Mesenchymal stem cell (in vitro differentiated cells and primary cell): ENCODE data around the gene MAGT1.

Experiments used
- DNase-seq: peaks from one replicate; pipeline ENCODE4 v3.0.0-alpha.2; 2013
- H2AFZ ChIP-seq: one replicate; pipeline ENCODE4 v1.6.1; 2013; ENCODE audit warnings: low read depth, mild to moderate bottlenecking, control low read depth, inconsistent platforms, low read length, moderate library complexity
- H2AK5ac ChIP-seq: 2 replicates; pipeline ENCODE4 v1.6.1; 2013; ENCODE audit warnings: low read length, moderate library complexity, mild to moderate bottlenecking, inconsistent platforms; ENCODE audit not compliant: severe bottlenecking
- H2BK120ac ChIP-seq: one replicate; pipeline ENCODE4 v1.6.1; 2013; ENCODE audit warnings: low read depth, mild to moderate bottlenecking, inconsistent platforms, low read length, moderate library complexity
- H2BK12ac ChIP-seq, 2 experiments: one replicate each; pipeline ENCODE4 v1.6.1; 2013; ENCODE audit warnings: inconsistent platforms in 2 of 2, low read length in 2 of 2, mild to moderate bottlenecking in 2 of 2, moderate library complexity in 2 of 2, control low read depth in 1 of 2
- H2BK15ac ChIP-seq: one replicate; pipeline ENCODE4 v1.6.1; 2013; ENCODE audit warnings: mild to moderate bottlenecking, low read depth, inconsistent platforms; ENCODE audit not compliant: poor library complexity, severe bottlenecking
- H2BK5ac ChIP-seq: 2 replicates; pipeline ENCODE4 v1.6.1; 2013; ENCODE audit warnings: low read depth, mild to moderate bottlenecking, low read length, control low read depth, inconsistent platforms; ENCODE audit not compliant: poor library complexity, severe bottlenecking
- H3K14ac ChIP-seq, 2 experiments: one replicate each; pipeline ENCODE4 v1.6.1; 2013; ENCODE audit warnings: inconsistent platforms in 2 of 2, low read length in 2 of 2, control low read depth in 1 of 2, mild to moderate bottlenecking in 1 of 2, moderate library complexity in 1 of 2
- H3K18ac ChIP-seq, 2 experiments: one replicate each; pipeline ENCODE4 v1.6.1; 2013; ENCODE audit warnings: inconsistent platforms in 2 of 2, low read length in 2 of 2, control low read depth in 1 of 2, low read depth in 1 of 2, mild to moderate bottlenecking in 1 of 2
- H3K23ac ChIP-seq, 2 experiments: one replicate each; pipeline ENCODE4 v1.6.1; 2013; ENCODE audit warnings: inconsistent platforms in 2 of 2, low read length in 2 of 2, mild to moderate bottlenecking in 2 of 2, moderate library complexity in 2 of 2, control low read depth in 1 of 2
- H3K27ac ChIP-seq: 2 replicates; pipeline ENCODE4 v1.5.1; 2013; ENCODE audit warnings: mild to moderate bottlenecking, moderate library complexity, low read length, control low read depth, inconsistent platforms; ENCODE audit not compliant: poor library complexity, severe bottlenecking
- H3K27me3 ChIP-seq, 2 experiments: 2 replicates each; pipeline versions ENCODE4 v1.6.1 to v1.7.0; 2013; ENCODE audit warnings: low read length in 2 of 2, mild to moderate bottlenecking in 2 of 2, moderate library complexity in 2 of 2, control low read depth in 1 of 2, inconsistent platforms in 1 of 2; ENCODE audit not compliant: control insufficient read depth in 1 of 2, insufficient read depth in 1 of 2
- H3K36me3 ChIP-seq, 2 experiments: 2 replicates each; pipeline versions ENCODE4 v1.6.1 to v1.7.0; 2013; ENCODE audit warnings: low read length in 2 of 2, control low read depth in 1 of 2, inconsistent platforms in 1 of 2, low read depth in 1 of 2, mild to moderate bottlenecking in 1 of 2; ENCODE audit not compliant: insufficient read depth in 2 of 2, control insufficient read depth in 1 of 2
- H3K4ac ChIP-seq, 2 experiments: one replicate each; pipeline ENCODE4 v1.6.1; 2013; ENCODE audit warnings: inconsistent platforms in 2 of 2, low read length in 2 of 2, mild to moderate bottlenecking in 2 of 2, moderate library complexity in 2 of 2, control low read depth in 1 of 2, low read depth in 1 of 2
- H3K4me1 ChIP-seq: 2 replicates; pipeline ENCODE4 v1.6.1; 2013; ENCODE audit warnings: low read depth, low read length, control low read depth; ENCODE audit not compliant: control insufficient read depth, insufficient read depth
- H3K4me2 ChIP-seq: 2 replicates; pipeline ENCODE4 v1.6.1; 2013; ENCODE audit warnings: low read length, mild to moderate bottlenecking, inconsistent platforms; ENCODE audit not compliant: poor library complexity, severe bottlenecking
- H3K4me3 ChIP-seq, 2 experiments: 2 replicates each; pipeline versions ENCODE4 v1.5.1 to v1.7.0; 2013; ENCODE audit warnings: low read length in 2 of 2, mild to moderate bottlenecking in 2 of 2, control low read depth in 1 of 2, low read depth in 1 of 2; ENCODE audit not compliant: insufficient read depth in 1 of 2
- H3K79me1 ChIP-seq: replicated peaks from 2 replicates; pipeline ENCODE4 v1.6.1; 2013; ENCODE audit warnings: mild to moderate bottlenecking, control low read depth, low read length, inconsistent platforms; ENCODE audit not compliant: poor library complexity, severe bottlenecking
- H3K9ac ChIP-seq: 2 replicates; pipeline ENCODE4 v1.7.0; 2013; ENCODE audit warnings: mild to moderate bottlenecking, low read length, moderate library complexity
- H3K9me3 ChIP-seq: 2 replicates; pipeline ENCODE4 v1.7.0; 2013; ENCODE audit warnings: mild to moderate bottlenecking, low read length; ENCODE audit not compliant: control insufficient read depth
- H4K8ac ChIP-seq: one replicate; pipeline ENCODE4 v1.6.1; 2013; ENCODE audit warnings: inconsistent platforms, mild to moderate bottlenecking, low read length, moderate library complexity
- H4K91ac ChIP-seq: one replicate; pipeline ENCODE4 v1.6.1; 2013; ENCODE audit warnings: mild to moderate bottlenecking, low read length, inconsistent platforms
- WGBS: methylation state at CpG from one replicate; pipeline ENCODE4 v1.1.7; 2013; ENCODE audit warnings: mixed read lengths; 5-methylcytosine and 5-hydroxymethylcytosine counted together

Gene MAGT1

GRCh38 chrX:77936299-77936698, 41.1 kb upstream of the MAGT1 start:
- Histone ChIP-seq H3K4ac (no peak overlapping the region), H3K27ac (no peak overlapping the region), H3K18ac (no peak overlapping the region), H3K4me3 (no peak overlapping the region), H3K9ac (no peak overlapping the region), H2BK15ac (no peak overlapping the region), H3K14ac (no peak overlapping the region), H2BK120ac (no peak overlapping the region), H3K36me3 (no peaks in the 10 kb centered on the region), H3K27me3 (no peaks in the 10 kb centered on the region), H3K9me3 (no peaks in the 10 kb centered on the region), H3K4me2 (no peak overlapping the region), H3K4me1 (no peaks in the 10 kb centered on the region), H3K79me1 (no peaks in the 10 kb centered on the region), H2BK12ac (no peak overlapping the region), H3K23ac (no peak overlapping the region), H4K8ac (no peak overlapping the region), H2BK5ac (no peak overlapping the region), H2AK5ac (no peak overlapping the region), H2AFZ (no peak overlapping the region), H4K91ac (no peak overlapping the region)
- no peak for DNase-seq

- H3K23ac ChIP-seq, result no peak overlapping the region
- no CpG with 5 or more reads among the region's 1 CpG for WGBS
- no peak overlapping the region for H3K9ac ChIP-seq
- no peaks in the 10 kb centered on the region for H3K9me3 ChIP-seq
- H3K18ac ChIP-seq, result no peak overlapping the region
- DNase-seq, result no peak
- no peak overlapping the region for H3K4me3 ChIP-seq
- H3K79me1 ChIP-seq, result no peaks in the 10 kb centered on the region
- no peak overlapping the region for H2BK12ac ChIP-seq
- H3K36me3 ChIP-seq, result no peaks in the 10 kb centered on the region
- H4K91ac ChIP-seq, result no peak overlapping the region
- no peak overlapping the region for H2BK15ac ChIP-seq
- H3K4me1 ChIP-seq, result no peaks in the 10 kb centered on the region
- no peak overlapping the region for H2BK5ac ChIP-seq
- H3K4ac ChIP-seq, result no peak overlapping the region
- no peak overlapping the region for H2BK120ac ChIP-seq
- no peak overlapping the region for H3K4me2 ChIP-seq
- H3K27ac ChIP-seq, result no peak overlapping the region
- no peak overlapping the region for H4K8ac ChIP-seq
- H3K27me3 ChIP-seq, result no peaks in the 10 kb centered on the region
- H2AK5ac ChIP-seq, result no peak overlapping the region
- H3K14ac ChIP-seq, result no peak overlapping the region
- no peak overlapping the region for H2AFZ ChIP-seq
Measured at GRCh38 chrX:77935886-77936285, 40.7 kb upstream of the MAGT1 start.

- Histone ChIP-seq H3K4me3 (no peak overlapping the region), H3K4me1 (no peaks in the 10 kb centered on the region), H3K9ac (no peak overlapping the region), H2BK12ac (no peak overlapping the region), H3K9me3 (no peaks in the 10 kb centered on the region), H3K27ac (no peak overlapping the region), H3K18ac (no peak overlapping the region), H3K79me1 (no peaks in the 10 kb centered on the region), H4K8ac (no peak overlapping the region), H3K23ac (no peak overlapping the region), H2AK5ac (no peak overlapping the region), H4K91ac (no peak overlapping the region), H2BK15ac (no peak overlapping the region), H3K27me3 (no peaks in the 10 kb centered on the region), H2BK120ac (no peak overlapping the region), H3K14ac (no peak overlapping the region), H2AFZ (no peak overlapping the region), H3K36me3 (no peaks in the 10 kb centered on the region), H3K4ac (no peak overlapping the region), H3K4me2 (no peak overlapping the region), H2BK5ac (no peak overlapping the region)
- no CpG with 5 or more reads among the region's 1 CpG for WGBS
- DNase-seq, result no peak
Measured at GRCh38 chrX:77930581-77930980, 35.3 kb upstream of the MAGT1 start.

- H4K8ac ChIP-seq, result no peak overlapping the region
- H2BK5ac ChIP-seq, result no peak overlapping the region
- DNase-seq, result no peak
- peak overlapping the region; percentile 43 for H3K9ac ChIP-seq
- no peaks in the 10 kb centered on the region for H3K36me3 ChIP-seq
- H3K27me3 ChIP-seq, result no peaks in the 10 kb centered on the region
- no peak overlapping the region for H3K23ac ChIP-seq
- H3K4me3 ChIP-seq, result peak overlapping the region in 1 of 2 experiments; percentile 28
- H2BK120ac ChIP-seq, result no peak overlapping the region
- no peak overlapping the region for H2AFZ ChIP-seq
- no peak overlapping the region for H2BK15ac ChIP-seq
- H3K18ac ChIP-seq, result no peak overlapping the region
- no CpG with 5 or more reads among the region's 3 CpGs for WGBS
- no peak overlapping the region for H3K27ac ChIP-seq
- no peak overlapping the region for H2AK5ac ChIP-seq
- H3K14ac ChIP-seq, result no peak overlapping the region
- no peak overlapping the region for H3K4ac ChIP-seq
- no peak overlapping the region for H2BK12ac ChIP-seq
- no peaks in the 10 kb centered on the region for H3K9me3 ChIP-seq
- no peaks in the 10 kb centered on the region for H3K79me1 ChIP-seq
- no peak overlapping the region for H3K4me2 ChIP-seq
- H3K4me1 ChIP-seq, result no peaks in the 10 kb centered on the region
- no peak overlapping the region for H4K91ac ChIP-seq
Measured at GRCh38 chrX:77925764-77926163, 30.5 kb upstream of the MAGT1 start.
